GM19193 (cell line): ENCODE data around the gene NADSYN1.

Experiments
- POLR2A ChIP-seq: IDR thresholded peaks from 4 replicates; pipeline ENCODE4 v1.6.1; 2011; ENCODE audit not compliant: insufficient read depth, insufficient read length; ENCODE audit errors: extremely low read depth

The NADSYN1 gene

GRCh38 chr11:71442123-71442522 lies 10.9 kb upstream of the NADSYN1 start:
- no peak for TF ChIP-seq POLR2A

DNA sequence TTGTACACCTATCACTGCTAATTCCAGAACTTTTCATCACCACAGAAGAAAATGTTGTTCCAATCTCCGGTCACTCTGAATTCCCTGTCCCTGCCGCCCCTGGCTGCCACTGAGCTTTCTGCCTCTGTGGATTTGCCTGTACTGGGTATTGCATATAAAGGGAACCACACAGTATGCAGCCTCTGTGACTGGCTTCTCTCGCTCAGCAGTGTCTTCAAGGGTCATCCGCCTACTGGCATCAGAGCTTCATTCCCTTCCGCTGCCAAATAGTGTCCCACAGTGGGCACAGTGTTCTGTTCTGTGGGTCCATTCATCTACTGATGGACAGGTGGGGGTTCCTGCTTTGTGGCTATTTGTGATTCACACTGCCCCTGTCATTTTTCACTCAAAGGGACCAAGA lies 10.1 kb upstream of the NADSYN1 start:
- TF ChIP-seq POLR2A = no peak

- TF ChIP-seq POLR2A = no peak
Measured at GRCh38 chr11:71443736-71444445, 9.1 kb upstream of the NADSYN1 start.

DNA sequence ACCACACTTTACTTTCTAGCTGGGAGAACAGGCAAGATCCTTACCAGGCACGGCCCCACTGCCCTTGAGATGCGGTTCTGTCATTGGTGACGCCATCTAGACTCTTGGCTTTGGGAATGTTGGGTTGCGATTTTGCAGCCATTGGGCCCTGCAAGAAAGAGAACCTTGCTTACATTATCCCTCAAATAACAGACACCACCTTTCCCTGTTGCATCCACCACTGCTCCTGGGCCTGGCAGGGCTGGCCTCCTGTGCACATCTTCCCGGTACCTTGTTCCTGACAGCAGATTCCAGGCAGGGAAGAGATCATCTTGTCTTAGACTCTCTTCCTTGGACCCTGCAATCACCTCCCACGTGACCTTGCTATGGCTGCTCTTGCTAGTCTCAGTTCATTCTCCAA lies 8.2 kb upstream of the NADSYN1 start:
- TF ChIP-seq POLR2A = no peak

- TF ChIP-seq POLR2A = no peak
Measured at GRCh38 chr11:71446150-71446549, 6.9 kb upstream of the NADSYN1 start.

DNA sequence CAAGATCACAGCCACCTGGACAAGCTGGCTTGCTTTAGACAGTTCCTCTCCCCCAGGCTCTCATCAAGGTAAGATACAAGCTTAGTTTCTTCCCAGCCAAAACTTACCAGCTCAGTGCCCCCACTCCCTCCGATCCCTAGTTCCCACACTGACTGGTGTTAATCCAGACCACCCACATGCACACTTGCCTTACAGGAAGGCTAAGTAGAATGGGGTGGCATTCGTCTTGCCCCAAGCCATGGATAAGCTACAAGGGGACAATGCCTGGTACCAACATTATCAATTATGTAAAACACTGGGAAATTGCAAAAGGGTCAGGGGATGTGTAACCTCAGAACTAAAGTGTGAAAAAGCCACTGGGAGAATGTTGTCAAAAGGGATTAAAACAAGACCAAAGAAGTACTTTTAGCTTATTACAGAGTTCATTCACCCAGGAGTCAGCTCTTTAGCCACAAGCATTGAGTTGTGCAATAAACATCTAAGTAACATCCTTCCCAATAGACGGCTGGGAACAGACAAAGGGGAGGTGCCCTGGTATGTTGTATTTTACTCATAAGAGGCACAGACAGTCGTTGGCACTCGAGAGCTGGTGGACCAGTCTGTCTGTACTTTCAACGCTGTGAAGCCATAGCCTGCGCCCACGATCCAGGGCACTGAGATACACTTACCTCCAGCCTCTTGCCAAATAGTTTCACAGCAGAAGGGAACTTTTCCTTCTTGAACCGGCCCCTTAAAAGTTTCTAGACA lies 5.9 kb upstream of the NADSYN1 start:
- no peak for TF ChIP-seq POLR2A

- no peak for TF ChIP-seq POLR2A
Measured at GRCh38 chr11:71447791-71448256, 5.2 kb upstream of the NADSYN1 start.

DNA sequence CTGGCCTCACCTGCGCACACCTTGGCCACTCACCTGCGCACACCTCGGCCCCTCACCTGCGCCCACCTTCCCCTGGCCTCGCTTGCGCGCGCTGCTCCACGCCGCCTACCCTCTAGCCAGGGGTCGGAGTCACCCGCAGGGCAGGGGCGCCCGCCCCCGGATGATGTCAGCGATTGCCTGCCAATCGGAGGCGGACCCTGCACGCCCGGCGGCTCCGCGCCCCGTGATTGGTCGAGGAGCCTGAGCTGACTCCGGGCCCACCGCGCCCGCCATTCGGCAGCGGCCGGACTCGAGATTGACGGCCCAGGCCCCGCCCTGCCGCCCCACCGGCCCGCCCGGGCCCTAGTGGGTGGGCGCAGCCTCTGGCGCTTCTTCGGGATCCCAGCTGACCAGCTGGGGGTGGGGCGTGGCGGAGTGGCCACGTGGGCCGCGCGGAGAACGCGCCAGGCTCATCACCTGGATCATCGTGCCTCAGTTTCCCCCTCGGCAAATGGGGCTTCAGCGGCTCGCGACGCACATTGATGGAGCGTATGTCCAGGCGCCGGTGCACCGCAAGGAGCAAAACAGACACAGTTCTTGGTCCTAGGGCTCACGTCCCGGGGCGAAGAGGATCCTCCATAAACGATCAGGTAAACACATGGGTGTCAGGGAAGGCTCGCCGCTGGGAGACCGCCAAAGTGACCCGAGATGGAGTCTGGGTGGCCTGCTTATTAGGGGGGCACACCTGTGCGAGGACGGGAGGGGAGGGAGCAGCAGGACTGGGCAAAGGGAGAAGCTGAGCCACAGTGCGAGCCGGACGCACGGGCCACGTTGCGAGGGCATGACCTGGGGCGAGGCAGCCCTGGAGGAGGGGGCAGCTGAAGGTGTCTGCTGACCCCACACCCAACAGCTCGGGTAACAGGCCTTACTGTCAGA lies 4.5 kb upstream of the NADSYN1 start, which contains the start of gene DHCR7:
Gene DHCR7, minus strand, starts transcription at position 137 of the 915 bp plus-strand sequence. CDS start 3,441 bp downstream, outside the sequence.
- TF ChIP-seq POLR2A = peak; percentile 74

DNA sequence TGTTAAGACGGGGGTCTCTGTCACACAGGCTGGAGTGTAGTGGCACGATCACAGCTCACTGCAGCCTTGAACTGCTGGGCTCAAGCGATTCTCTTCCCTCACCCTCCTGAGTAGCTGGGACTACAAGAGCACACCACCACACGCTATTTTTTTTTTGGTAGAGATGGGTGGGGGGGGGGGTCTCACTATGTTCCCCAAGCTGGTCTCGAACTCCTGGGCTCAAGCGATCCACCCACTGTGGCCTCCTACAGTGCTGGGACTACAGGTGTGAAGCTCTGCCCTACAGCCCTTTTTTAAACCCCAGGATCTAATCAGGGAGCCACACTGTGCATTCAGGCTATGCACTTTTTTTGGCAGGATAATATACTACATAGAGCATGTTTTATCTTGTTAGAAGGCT lies 3.4 kb upstream of the NADSYN1 start:
- no peak for TF ChIP-seq POLR2A

DNA sequence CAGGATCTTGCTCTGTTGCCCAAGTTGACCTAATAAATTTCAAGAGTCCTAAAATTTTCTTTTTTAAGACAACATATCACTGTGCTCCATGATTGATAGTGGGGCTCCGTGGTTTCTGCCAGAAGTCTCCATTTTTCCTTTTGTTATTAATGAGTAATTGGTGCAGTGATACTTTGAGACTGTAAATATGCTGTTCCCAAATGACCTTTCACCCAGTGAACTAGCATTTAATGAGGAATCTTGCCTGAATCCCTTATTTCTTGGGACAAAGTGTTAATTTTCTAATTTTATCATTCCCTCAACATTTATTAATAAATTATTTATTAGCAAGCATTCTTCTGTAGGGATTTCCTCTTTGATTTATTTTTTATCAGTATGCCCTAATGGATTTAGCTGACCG lies 2.5 kb upstream of the NADSYN1 start:
- TF ChIP-seq POLR2A = no peak

DNA sequence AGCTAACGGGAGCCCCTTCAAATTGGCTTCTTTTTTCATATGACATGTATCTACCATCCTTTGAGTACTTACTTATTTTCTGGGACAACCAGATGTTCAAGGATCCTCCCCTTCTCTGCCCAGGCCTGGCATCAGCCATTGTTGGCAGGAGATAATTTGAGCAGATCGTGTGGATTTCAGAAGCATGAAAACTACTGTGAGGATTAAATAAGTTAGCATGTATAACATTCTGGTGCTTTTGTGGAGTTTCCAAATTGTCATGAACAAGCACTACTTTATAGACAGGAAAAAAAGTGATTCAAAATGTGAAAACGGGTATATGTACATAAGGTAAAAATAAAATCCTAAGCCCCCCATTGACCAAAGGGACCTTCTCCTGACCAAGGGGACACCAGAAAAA lies 2.1 kb upstream of the NADSYN1 start:
- no peak for TF ChIP-seq POLR2A

DNA sequence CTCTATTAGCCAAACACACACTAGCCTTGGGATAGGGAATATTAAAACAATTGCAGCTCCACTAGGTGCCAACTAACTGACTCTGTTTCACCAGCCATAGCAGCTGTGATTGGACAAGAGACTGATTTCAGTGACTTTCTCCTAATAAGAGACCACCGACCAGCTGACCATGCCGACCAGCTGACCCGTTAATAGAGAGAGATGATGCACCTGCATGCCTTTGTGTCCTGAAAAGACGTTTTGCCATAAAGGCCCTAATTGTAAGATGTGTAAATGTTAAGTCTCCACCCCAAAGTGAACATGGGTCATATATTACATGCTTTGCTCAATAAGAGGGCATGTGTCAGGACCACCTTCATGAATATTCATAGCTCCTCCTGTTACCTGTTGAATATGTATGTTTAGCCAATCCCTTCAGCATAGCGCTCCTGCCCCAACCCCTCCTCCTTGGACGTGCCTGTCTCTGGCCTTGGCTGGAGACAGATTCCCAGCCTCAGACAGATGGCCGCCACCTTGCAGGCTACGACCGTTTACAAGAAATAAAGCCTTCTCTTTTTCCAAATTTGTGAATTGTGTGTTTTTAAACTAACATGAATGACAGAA lies 1.3 kb upstream of the NADSYN1 start:
- no peak for TF ChIP-seq POLR2A

- TF ChIP-seq POLR2A = no peak
Measured at GRCh38 chr11:71452199-71453036, 585 bp upstream of the NADSYN1 start.

DNA sequence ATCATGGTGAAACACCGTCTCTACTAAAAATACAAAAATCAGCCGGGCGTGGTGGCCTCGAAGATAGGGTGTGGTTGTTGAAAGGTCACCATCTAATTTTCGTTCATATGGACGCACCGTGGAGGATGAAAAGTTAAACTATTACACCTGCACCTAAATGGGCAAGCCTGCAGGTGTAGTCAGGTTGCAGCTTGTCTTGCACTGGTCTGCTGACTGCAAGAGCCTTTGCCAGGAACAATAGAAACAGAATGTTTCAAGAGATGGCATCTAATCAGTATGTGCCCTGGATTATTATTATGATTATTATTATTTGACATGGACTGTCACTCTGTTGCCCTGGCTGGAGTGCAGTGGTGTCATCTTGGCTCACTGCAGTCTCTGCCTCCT lies 908 bp downstream of the NADSYN1 start:
- no peak for TF ChIP-seq POLR2A
